Stimulated activated CD4-positive, alpha-beta T cell treated with anti-CD3 and anti-CD28 coated beads, TNF-alpha, amount 100 ng/mL, for 24 hours (primary cell): Measurements from ENCODE around the gene CSF2.

Experiments
- DNase-seq, 3 experiments: peaks; one replicate each; pipeline ENCODE4 v3.0.0-alpha.2; 2020; ENCODE audit warnings: low read depth in 3 of 3

Gene CSF2

DNA sequence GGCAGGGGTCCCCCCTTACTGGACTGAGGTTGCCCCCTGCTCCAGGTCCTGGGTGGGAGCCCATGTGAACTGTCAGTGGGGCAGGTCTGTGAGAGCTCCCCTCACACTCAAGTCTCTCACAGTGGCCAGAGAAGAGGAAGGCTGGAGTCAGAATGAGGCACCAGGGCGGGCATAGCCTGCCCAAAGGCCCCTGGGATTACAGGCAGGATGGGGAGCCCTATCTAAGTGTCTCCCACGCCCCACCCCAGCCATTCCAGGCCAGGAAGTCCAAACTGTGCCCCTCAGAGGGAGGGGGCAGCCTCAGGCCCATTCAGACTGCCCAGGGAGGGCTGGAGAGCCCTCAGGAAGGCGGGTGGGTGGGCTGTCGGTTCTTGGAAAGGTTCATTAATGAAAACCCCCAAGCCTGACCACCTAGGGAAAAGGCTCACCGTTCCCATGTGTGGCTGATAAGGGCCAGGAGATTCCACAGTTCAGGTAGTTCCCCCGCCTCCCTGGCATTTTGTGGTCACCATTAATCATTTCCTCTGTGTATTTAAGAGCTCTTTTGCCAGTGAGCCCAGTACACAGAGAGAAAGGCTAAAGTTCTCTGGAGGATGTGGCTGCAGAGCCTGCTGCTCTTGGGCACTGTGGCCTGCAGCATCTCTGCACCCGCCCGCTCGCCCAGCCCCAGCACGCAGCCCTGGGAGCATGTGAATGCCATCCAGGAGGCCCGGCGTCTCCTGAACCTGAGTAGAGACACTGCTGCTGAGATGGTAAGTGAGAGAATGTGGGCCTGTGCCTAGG lies at the start of gene CSF2:
Gene CSF2, plus strand, starts transcription at position 559 of the 783 bp plus-strand sequence. Its CDS starts 35 bp downstream, at position 594.
- DNase-seq = no peak

DNA sequence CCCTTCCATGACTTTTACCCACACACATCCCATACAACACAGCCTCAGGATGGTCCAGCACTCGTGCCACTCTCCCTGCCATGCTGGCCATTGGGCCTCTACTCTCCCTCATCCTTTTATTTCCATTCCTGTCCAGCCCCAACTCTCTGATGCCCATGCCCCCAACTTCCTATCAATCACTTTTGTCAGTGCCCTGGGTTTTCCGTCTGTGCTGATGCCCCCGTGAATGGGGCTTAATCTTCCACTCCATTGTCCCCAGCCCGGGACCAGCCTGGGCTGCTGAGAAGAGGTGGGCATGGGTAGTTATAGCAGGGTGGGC lies 49.5 kb upstream of the CSF2 start:
- no peak for DNase-seq

DNA sequence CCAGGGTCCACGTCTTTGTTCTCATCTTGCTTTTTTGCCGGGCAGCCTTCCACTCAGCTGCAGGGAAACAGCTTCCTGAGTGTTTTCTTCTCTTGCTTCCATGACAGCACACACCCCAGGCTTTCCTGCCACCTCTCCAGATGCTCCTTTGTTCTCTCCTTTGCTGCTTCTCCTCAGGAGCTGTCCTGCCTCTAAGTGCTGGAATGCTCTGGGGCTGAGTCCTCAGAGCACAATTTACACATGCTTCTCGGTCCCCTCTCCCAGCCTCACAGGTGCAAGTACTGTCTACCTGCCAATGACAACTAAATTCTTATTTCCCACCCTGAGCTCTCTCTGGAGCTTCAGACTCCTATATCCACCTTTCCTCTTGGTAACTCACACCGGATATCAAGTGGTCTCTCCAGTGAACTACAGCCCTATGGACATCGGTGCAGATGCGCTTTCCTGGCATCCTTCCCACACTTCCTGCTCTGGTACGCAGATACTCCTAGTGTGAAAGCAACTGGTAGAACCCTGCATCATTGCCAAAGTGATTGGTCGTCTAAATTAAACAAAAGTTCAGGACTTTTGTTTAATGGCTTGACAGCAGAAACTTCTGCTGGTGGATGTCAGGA lies 48.7 kb upstream of the CSF2 start:
- DNase-seq = no peak

DNA sequence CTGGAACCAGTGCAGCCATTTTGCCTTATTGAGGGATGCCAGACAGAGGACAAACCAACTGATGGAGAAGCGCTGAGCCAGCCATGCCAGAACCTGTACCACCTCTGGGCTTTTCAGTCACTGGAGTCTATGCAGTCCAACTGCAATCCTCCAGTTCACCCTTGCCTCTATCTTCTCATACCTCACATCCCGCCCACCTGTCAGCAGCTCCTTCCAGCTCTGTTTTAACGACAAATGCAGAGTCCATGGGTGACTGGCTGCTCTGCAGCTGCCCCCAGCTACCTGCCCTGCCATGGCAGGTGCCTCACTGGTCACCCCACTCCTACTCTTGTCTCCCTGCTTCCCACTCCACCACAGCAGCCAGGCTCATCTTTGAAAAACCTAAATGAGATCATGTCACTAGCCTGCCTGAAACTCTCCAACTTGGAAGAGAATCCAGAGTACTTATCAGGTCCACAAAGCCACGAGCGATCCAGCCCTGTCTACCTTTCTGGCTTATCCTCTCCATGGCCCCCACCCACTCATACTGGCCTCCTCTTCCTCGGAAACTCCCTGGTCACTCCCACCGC lies 48.1 kb upstream of the CSF2 start:
- DNase-seq = no peak

DNA sequence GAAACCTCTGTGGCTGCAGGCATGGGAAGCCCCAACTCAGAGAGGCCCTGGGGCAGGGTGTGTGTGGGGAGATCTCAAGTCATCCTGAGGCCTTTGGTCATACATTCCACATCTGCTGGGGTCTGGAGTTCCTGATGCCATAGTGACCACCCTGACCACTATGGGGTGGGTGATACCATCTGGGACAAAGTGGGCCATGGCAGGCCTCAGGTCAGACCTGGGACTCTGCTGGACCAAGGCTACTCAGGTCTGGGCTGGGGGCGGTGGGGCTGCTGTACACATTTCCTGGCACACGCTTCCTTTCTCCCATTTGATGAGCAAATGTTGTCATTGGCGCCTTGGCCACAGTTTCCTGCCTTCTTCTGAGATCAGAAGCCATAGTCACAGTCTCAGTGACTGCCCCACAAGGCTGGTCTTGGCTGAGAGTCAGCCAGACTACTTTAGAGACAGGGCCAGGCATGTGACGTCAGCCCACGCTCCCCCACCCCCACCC lies 47.0 kb upstream of the CSF2 start:
- DNase-seq = peak in 1 of 3 experiments; percentile 40

DNA sequence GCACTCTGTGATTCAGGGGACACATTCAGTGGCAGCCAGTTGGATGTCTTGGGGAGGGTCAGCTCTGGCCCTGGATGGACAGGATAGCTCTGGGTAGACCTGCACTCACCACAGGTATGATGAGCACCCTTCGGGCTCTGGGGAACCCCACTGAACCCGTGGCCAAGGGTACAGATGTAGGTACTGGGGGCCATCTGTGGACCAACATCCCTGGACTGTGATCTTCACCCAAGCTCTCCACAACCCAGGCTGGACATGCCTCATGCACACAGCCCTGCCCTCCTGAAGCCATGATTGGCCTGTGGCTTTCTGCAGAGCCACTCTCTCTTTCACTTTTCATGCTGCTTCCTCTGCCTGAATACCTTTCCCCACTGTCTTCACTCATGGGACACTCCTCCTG lies 46.6 kb upstream of the CSF2 start:
- no peak for DNase-seq

DNA sequence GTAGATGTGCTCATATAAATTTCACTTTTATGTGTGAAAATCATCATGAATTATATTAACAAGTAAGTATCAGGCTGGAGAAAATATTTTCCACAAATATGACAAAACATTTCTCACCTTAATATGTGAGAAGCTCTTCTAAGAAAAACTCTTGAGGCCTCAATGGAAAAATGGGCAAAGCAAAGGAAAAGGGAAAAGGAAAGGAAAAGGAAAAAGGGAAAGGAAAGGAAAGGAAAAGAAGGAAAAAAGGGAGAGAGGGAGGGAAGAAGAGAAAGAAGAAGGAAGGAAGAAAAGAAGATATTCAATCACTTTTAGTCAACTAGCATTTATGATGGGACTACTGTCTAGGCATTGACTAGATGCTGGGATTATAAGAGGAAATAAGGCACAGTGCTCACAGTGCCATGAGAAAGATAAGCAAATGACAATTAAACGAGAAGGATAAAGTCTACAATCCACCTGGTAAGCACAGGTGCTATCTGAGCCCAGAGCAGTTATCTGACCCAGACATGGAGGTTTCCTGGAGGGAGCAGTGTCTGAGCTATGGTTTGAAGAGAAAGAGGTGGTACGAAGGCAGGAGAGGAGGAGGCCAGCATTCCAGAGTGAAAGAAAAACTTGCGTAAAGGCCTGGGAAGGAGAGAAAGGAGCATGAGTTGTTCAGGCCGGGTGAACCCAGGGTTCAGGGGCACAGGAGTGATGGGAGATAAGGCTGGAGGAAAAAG lies 43.8 kb upstream of the CSF2 start:
- DNase-seq = no peak

DNA sequence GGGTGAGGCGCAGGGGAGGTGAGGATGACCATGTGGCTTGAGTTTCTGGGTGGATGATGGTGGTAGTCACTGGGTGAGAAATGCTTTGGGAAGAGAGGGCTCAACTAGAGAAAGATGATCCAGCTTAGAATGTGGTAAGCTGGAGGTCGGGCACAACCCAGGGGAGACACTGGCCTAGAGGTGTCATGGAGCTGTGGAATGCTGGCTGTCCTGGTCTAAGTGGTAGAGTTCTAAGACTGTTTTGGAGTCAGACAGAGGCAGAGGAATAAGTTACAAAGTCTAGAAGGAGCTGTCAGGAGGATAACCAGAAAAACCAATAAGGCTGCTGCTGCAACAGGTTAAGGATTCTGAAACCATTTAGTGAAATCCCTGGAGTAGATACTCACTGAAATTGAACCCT lies 43.0 kb upstream of the CSF2 start:
- no peak for DNase-seq

DNA sequence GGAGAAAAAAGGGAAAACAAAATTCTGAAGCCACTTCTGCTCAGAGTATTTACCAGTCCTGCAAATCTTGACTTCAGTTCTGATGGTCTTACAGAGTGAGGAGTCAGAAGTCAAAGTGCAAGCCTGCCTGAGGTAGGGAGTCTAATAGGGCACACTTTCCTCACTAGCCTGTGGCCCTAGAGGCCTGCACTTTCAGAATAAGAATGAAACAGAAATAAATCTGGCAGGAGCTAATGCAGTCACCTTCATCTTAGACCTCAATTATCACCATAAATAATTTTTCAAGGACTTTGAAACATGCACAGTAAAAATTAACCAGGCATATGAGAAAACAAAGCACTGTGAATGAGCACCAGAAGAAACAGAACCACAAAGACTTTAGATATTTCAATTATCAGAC lies 41.4 kb upstream of the CSF2 start:
- DNase-seq = no peak

DNA sequence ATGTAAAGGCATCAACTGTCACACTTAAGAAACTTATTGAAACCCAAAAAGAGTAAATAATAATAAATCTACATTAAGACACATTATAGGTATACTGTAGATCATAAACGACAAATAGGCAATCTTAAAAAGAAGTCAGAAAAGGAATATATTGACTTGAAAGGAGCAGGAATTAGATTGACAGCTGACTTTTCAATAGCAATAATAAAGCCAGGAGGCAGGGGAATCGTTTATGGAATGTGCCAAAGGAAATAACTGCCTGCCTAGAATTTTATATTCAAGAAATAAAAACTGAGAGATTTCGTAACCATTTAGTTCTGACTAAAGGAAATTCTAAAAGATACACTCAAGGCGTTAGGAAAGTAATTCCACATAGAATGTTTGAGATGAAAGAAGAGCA lies 40.5 kb upstream of the CSF2 start:
- DNase-seq = no peak

DNA sequence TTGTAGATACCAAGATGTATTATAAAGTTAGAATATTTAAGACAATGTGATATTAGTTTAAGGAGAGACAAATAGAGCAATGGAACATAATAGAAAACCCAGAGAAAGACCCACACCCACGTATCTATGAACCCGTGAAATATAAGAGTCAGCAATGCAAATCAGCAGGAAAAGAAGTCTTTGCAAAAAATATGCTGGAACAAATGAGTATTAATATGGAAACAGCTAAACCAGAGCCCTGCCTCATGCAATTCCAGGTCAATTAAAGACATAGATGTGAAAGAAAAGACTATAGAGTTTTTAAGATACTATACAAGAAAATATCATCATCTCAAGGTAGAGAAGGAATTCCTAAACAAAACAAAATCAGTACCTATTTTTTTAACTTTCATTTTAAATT lies 36.2 kb upstream of the CSF2 start:
- DNase-seq = no peak

DNA sequence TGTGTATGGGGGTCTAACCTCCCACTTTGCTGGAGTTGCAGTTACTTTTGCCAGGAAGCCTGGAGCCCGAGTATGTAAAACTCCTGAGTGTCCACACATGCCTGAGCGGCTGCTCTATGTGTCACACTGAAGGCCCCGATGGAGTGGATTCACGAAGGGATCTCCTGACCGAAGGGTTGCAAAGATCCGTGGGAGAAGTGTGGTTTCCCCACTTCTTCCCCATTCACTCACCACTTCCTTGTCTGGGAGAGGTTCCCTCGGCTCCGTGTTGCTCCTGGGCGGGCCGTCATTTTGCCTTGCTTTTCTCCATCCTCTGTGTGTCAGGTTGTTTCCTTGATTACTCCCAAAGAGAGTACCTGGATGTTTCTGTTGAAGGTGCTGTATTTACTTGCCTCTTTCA lies 29.4 kb upstream of the CSF2 start:
- no peak for DNase-seq

DNA sequence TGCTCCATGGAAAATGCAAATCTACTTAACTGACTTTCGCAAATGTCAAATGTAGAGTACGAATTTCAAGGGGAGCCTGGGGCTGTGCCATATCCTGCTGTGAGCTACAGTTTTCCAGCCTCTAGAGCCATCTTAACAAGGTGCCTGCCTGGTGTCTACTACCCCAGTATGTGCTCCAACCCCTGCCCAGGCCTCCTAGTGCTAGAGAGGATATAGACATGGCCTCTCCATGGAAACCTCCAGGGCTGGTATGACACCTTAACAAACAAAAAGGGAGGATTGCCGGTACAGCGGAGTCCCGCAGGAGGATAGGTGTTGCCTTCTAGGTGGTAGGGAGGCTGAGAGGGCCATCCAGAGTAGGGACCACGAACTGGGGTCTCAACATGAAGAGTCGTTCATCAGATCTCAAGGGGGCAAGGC lies 26.7 kb upstream of the CSF2 start:
- DNase-seq = no peak

DNA sequence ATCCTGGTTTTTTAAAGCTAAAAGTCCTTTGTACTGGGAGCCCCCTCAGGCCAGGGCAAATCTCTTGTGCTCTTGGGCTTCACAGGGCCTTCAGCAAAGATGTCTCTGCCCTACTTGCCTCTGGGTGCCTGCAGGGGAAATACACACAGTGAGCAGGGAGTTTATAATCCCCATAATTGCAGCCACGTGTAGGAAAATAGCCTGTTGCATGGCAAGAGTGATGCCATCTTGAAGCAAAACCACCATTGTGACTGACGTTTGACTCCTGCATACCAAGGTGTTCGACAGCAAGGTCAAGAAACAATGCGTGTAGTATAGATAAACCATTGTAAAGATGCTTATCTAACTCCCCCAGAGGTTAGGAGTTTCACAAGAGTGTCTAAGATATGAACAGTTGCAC lies 24.5 kb upstream of the CSF2 start:
- no peak for DNase-seq

DNA sequence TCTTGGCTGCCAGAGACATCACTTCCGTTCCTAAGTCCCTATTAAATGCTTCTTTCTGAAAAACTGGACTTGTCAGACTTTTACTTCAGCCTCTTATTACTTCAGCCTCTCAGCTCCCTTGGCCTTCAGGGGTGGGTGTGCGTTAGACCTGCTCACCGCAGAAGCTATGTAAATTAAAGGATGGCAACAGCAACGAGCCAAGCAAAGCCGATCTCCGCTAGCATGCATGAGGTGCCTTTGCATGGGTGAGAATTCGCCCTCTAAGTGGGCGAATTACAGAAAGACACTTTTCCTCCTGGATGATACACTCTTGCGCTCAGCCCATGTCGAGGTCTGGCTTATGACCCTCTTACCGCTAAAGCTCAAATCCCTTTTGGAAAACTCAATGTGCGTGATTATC lies 24.0 kb upstream of the CSF2 start:
- no peak for DNase-seq

DNA sequence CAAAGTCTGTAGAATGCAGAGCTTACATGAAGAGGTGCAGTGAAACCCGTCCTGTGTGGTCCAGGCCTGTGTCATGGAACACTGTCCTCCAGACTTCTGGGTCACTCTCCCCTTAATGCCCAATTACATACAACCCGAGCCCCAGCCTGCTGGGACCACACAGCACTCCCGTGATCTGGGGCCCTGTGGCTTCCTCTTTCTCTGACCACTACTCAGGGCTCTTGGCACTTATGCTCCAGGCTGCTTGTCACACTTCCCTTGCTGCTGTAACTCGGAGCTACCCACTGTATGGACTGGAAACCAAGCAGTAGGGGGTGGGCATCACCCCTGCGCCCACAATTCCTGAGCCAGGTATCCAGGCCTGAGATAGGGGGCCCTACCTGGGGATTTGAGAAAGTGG lies 23.5 kb upstream of the CSF2 start:
- DNase-seq = no peak

DNA sequence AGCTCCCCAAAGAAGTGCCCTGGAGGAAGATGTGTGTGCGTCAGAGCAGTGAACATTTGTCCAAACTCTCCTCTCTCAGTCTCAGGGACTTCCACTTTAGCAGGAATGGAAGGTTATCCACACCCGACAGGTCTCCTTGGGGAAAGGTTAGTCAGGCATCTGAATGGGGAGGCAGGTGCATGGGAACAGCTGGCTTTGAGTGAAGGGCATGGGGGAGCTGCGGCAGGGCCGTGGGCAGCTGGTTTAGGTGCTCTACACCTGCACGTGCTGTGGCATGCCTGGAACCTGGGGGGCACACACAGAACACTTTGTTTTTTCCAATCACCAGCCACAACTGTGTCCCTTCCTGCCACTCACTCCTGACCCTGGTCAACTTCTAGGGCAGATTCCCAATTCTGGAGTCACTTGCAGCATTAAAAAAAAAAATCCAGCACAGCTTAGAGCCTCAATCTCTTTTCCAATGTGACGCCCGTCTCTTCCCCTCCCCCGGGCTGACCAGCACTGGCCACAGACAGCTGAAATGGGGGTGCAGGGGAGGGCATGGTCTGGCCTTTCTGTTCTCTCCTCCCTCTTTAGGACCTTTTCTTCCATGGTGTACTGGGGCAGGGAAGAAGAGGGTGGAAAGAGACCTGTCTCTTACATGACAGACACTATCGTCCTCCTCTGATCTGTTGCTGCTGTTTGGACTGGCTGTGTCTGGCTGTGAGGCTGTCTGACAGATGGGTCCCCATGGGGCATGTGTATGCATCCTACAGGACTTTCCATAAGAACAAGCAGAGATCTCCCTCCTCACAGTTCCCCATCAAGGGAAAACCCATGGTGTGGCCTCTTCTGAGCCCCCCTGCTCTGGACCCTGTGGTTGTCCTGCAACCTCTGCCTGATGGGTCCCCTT lies 22.7 kb upstream of the CSF2 start:
- DNase-seq = no peak

DNA sequence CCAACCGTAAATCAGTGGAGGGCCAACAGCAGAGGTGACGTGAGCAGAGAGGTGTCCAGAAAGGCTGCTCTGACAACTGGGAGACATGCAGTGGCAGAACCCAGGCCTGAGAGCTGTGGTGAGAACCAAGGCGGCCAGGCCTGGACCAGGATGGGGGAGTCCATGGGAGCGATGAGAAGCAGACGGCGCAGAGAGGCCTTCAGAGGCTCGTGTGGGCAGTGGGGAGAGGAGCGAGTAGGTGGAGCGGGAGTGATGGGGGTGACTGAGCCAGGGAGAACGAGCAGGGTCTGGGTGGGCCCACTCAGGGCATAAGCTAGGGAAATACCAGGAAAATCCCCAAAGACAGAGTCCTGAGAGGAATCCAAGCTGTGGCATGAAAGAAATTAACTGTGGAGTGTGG lies 21.1 kb upstream of the CSF2 start:
- DNase-seq = no peak

DNA sequence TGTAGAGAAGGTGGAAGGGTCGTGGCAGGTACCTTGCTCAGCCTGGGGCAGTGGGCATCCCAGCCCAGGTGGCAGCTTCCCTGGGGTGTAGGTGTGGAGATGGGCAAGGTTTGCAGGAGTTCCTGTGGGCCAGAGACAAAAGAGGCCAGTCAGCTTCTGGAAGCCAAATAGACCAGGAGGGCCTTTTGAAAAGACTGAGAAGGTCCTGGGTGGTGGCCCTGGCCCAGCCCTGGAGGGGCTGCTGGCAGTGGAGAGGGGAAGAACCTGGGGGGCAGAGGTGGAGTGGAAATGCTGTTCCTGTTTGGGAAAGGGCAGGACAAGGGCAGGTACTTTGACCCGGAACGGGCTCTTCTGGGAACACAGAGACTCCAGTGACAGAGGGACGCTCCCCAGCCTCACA lies 20.1 kb upstream of the CSF2 start:
- DNase-seq = no peak

DNA sequence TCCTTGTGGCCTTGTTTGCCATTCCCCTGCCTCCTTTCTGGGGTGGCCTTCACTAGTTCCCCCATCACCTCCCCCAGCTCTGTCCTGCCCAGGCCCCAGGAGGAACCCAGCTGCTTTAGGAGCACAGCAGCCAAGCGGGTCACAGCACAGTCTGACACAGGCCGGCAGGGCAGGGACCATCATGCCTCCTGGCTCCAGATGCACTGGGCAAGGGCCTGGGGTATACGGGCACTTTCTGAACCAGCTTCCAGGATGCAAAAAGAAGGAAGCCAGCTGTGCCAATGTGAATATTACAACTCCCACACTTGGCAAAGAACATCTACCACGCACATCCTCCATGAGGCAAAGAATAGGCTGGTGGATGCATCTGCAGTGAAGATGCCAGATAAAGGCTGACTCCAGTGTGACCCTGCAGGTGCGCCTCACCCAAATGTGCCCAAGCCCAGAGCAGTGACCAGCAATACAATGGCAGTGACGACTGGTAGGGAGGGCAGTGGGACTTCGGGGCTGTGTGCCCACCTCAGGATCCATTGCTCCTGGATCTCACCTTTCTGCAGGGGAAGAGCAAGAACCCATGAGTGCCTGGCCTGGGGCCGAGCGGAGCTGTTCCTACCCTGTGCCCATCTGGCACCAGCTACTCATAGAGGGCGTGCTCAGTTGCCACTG lies 19.4 kb upstream of the CSF2 start:
- no peak for DNase-seq
